C4-2B (cell line): ENCODE data around the gene DOK4.

Source experiments
- ZFX ChIP-seq: fragments of 450-650 bp; IDR thresholded peaks from 2 replicates; pipeline ENCODE4 v1.6.1; 2017
- TF ChIP-seq, protein P1 (sequence below): fragments of 450-650 bp; conservative IDR thresholded peaks from 2 replicates; pipeline ENCODE4 v1.5.1; 2017; ENCODE audit warnings: mild to moderate bottlenecking

DNA sequence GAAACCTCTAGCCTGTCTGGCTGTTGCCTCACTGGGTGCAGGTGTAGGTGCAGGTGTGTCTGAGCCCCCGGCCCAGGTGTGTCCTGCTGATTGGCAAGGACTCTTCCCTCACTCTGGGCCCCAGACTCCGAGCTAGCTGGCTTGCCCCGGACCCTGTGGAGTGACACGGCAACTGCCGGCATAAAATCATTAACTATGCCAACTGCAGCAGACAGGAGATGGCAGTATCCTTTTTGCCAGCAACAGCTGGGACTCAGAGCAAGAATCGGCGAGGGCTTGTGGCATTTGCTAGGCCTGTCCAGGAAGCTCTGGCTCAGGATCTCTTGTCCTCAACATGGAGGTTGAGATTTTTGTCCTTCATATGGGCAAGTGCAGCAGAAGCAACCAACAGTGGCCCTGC lies 59.9 kb downstream of the DOK4 start:
- TF ChIP-seq, protein P1, sequence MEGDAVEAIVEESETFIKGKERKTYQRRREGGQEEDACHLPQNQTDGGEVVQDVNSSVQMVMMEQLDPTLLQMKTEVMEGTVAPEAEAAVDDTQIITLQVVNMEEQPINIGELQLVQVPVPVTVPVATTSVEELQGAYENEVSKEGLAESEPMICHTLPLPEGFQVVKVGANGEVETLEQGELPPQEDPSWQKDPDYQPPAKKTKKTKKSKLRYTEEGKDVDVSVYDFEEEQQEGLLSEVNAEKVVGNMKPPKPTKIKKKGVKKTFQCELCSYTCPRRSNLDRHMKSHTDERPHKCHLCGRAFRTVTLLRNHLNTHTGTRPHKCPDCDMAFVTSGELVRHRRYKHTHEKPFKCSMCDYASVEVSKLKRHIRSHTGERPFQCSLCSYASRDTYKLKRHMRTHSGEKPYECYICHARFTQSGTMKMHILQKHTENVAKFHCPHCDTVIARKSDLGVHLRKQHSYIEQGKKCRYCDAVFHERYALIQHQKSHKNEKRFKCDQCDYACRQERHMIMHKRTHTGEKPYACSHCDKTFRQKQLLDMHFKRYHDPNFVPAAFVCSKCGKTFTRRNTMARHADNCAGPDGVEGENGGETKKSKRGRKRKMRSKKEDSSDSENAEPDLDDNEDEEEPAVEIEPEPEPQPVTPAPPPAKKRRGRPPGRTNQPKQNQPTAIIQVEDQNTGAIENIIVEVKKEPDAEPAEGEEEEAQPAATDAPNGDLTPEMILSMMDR, result no peak
- no peak for TF ChIP-seq ZFX
